Anterior cingulate cortex (tissue), 58 donors: ENCODE measurements around the gene UGT1A5.

Source experiments
- DNase-seq, 58 donors: peaks; one replicate each; lab custom pipeline; 2025; lab: John Stamatoyannopoulos, UW

UGT1A5 gene

DNA sequence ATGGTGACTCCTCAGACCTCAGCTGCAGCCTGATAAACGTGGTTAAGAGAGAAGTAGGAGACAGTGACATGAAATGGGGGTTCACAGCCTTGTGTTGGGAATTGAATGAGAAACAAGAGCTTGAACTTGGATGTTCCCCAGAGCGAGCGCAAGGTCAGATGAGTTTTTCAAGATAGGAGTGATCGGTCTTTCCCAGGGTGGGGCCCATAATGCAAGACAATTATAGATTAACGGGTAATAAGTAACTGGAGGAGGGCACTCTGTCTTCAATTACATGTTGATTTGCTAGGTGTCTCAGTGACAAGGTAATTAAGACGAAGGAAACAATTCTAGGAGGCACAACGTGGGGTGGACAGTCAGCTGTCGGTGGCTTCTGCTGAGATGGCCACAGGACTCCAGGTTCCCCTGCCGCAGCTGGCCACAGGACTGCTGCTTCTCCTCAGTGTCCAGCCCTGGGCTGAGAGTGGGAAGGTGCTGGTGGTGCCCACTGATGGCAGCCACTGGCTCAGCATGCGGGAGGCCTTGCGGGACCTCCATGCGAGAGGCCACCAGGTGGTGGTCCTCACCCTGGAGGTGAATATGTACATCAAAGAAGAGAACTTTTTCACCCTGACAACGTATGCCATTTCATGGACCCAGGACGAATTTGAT, at the start of gene UGT1A5:
Gene UGT1A5 (plus strand): TSS at position 297 of the 651 bp plus-strand sequence. CDS start 85 bp downstream, at position 382.
- no peak for DNase-seq

DNA sequence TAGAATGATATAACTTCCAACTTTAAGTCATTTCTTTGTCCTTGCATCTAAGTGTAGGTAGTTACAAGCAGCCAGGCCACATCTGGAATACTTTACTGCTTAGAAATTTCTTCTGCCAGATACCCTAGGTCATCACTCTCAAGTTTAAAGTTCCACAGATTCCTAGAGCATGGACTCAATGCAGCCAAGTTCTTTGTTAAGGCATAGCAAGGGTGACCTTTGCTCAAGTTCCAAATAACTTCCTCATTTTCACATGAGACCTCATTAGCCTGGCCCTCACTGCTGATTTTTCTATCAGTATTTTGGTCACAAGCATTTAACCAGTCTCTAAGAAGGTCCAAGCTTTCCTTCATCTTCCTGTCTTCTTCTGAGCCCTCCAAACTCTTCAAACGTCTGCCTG, 48.8 kb upstream of the UGT1A5 start:
- no peak for DNase-seq

DNA sequence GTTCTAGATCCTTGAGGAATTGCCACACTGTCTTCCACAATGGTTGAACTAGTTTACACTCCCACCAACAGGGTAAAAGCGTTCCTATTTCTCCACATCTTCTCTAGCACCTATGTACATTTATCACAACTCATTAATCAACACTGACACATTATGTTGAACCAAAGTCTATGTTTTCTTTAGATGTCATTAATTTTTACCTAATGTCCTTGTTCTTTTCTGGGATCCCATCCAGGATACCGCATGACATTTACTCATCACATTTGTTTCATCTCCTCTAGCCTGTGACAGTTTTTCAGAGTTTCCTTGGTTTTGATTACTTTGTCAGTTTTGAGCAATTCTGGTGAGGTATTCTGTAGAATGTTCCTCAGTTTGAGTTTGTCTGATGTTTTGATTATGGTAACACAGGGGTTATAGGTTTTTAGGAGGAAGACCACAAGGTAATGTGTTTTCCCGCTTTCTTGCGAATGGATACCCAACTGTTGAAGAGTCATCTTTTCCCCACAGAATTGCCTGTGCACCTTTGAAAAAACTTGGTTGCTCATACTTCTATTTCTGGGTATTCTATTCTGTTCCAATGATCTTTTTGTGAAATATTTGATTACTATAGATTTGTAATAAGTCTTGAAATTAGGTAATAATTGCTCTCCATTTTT, 44.0 kb upstream of the UGT1A5 start:
- DNase-seq, result no peak

DNA sequence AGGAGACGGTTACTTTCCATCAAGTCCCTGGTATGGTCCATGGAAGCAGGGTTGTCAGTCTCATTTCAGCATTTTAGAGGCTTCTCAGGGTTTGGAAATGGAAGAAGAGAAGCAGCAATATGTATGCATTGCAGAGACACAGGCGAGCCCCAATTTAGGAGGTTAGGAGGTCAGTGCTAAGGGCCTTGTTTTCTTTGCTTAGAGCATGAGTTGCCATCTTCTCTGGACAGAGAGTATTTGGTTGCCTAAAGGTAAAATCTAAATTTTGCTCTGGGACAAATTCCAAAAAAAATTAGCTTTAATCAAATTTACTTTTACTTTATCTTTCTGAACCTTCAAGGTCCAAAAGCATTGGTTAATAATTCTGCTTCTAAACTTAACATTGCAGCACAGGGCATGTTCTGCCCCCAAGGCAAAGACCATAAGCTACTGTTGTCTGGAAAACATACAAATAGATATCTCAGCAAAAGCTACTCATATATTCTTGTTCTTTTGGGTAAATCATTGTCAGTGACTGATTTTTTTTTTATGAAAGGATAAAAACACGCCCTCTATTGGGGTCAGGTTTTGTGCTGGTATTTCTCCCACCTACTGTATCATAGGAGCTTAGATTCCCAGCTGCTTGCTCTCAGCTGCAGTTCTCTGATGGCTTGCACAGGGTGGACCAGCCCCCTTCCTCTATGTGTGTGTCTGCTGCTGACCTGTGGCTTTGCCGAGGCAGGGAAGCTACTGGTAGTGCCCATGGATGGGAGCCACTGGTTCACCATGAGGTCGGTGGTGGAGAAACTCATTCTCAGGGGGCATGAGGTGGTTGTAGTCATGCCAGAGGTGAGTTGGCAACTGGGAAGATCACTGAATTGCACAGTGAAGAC, 41.2 kb upstream of the UGT1A5 start, which contains the start of gene UGT1A9:
Gene UGT1A9 (plus strand): TSS at position 609 of the 872 bp plus-strand sequence. CDS start 37 bp downstream, at position 646.
- DNase-seq, result no peak

DNA sequence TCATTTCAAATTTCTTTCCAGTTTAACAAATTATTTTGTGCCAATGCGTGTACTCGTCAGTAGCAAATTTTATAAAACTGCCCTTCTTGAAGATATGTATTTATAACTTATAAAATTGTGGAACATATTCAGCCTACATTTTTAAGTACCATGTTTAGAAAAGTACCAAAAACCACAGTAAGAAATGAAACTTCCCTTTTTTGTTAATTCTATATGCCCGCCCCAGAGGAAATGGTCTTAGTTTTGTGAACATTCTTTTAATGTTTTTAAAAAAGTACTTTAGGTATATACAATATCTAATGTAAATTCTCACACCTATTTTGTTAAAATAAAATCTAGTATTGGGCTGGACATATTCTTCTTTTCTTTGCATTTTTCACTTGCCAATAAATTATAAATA, 39.8 kb upstream of the UGT1A5 start:
- no peak for DNase-seq

DNA sequence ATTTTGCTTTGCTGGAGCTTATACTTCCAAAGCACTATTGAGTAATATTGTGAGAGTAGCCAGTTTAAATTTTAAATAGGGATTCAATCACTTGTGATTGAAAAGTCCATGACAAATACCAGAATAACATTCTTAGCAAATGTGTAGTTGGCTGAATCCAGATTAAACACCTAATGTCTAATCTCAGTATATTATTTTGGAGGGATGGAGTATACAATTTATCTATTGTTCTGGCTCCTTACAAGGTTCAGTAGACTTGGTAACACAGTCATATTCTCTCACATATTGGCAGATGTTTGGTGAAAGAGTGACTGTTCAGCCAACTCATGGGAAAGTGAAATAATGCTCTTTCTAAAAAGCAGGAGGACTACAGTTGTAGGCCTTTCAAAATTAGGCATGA, 38.8 kb upstream of the UGT1A5 start:
- no peak for DNase-seq

GRCh38 chr2:233674314-233674713, 38.4 kb upstream of the UGT1A5 start:
- no peak for DNase-seq

- no peak for DNase-seq
These were observed 37.7 kb upstream of the UGT1A5 start for GRCh38 chr2:233674995-233675394.

GRCh38 chr2:233676046-233676445, 36.7 kb upstream of the UGT1A5 start:
- DNase-seq, result no peak

GRCh38 chr2:233679196-233679595, 33.5 kb upstream of the UGT1A5 start:
- DNase-seq, result no peak

DNA sequence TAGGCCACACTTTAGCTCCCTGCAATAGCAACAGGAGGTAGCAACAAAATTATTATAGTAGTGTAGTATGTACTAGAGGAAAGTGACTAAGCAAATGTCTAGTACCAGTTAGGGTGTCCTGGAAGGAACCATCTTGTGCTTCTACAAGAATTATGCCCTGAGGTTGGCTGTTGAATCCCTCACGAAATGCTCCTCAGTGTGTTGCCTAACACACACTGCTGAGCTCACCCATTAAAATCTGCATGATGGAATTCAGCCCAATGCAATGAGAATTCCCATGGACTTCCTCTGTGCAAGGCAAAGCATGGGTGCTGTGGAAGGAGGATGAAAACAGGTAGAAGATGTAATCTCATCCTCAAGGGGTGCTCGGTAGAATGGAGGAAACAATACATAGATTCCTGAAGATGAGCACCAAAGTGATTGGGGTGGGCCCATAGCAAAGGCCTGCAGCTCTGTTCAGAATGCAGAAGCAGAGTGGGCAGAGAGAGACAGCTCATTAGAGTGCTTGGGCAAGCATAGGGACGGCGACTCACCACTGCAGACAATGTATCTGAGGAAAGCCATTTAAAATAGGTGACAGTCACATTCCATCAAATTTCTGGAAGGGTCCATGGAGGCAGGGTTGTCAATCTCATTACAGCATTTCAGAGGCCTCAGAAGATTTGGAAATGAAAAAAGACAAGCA, 32.2 kb upstream of the UGT1A5 start:
- DNase-seq, result no peak

DNA sequence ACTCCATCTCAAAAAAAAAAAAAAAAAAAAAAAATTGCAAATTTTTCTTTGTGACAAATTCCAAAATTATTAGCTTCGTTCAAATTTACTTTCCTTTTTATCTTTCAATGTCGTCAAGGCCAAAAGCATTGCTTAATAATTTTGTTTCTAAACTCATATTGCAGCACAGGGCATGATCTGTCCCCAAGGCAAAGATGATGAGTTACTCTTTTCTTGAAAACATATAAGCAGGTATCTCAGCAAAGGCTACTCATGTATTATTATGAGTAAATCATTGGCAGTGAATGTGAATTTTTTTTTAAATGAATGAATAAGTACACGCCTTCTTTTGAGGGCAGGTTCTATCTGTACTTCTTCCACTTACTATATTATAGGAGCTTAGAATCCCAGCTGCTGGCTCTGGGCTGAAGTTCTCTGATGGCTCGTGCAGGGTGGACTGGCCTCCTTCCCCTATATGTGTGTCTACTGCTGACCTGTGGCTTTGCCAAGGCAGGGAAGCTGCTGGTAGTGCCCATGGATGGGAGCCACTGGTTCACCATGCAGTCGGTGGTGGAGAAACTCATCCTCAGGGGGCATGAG, 31.1 kb upstream of the UGT1A5 start, which contains the start of gene UGT1A7:
Gene UGT1A7 (plus strand): TSS at position 381 of the 579 bp plus-strand sequence. CDS start 37 bp downstream, at position 418.
- no peak for DNase-seq

GRCh38 chr2:233684640-233685039, 28.1 kb upstream of the UGT1A5 start:
- DNase-seq, result no peak

DNA sequence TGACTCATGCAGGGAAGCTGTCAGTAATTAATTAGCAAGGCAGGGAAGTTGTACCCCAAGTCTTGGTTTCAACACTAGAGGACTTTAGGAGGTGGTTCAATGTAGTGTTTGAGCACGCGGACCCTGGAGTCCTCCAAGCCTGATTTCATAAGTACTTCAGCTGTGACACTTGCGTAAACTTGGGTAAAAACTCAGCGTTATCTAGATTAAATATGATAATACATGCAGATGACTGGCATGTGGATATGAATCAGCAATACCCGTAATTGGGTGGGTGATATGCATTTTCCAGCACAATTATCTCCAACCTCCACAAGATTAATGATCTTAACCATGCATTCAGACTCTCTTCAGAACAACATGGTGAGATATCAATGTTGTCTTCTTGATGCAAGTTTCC, 25.8 kb upstream of the UGT1A5 start:
- no peak for DNase-seq

DNA sequence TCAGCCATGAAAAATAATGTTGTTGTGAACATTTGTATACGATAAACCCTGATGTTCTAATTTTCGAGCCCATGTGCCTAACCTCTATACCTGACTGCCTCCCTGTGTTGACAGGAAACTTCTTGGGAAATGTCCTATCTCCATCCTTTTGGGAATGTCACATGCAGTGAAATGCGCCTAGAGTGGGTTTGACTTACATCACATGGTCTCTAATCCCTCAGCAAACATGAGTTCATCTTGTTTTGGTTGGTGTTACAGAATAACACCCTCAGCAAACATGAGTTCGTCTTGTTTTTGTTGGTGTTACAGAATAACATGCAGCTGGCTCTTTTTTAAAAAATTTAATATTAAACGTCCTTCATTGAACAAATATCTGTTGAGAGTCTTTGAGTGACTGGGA, 24.4 kb upstream of the UGT1A5 start:
- no peak for DNase-seq

GRCh38 chr2:233689031-233689430, 23.7 kb upstream of the UGT1A5 start:
- no peak for DNase-seq

GRCh38 chr2:233689501-233689900, 23.2 kb upstream of the UGT1A5 start:
- no peak for DNase-seq

DNA sequence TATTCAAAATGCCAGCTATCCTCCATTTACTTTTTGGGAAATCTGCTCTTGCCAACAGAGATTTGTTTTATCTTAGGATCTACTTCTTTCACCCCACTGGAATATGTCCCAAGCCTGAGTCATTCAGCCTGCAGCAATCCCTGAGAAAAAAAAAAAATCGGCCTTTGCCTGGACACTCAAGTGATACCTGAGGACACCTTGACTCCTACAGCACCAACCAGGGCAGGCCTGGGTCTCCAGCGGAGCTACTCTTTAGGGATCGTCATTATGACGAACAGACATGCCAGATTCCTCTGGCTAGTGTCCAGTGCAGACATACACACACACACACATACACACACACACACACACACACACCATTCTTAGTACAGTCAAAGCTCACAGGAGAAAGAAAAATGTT, 22.3 kb upstream of the UGT1A5 start:
- DNase-seq, result no peak

GRCh38 chr2:233691443-233692433, 21.0 kb upstream of the UGT1A5 start:
- no peak for DNase-seq
